HG03095 (cell line): ENCODE measurements around the gene BPGM.
A peak's percentile ranks its signal among the peaks of the same experiment; 100 is the strongest.
"Not testable (repeated sequence)": the region's sequence is repeated elsewhere in the genome, so short reads cannot be mapped to it uniquely, and the experiment has no call there.

ENCODE experiments used
- ATAC-seq: cut with Tn5 transposase; IDR thresholded peaks from one replicate; pipeline ENCODE4 v1.9.1; 2021; ENCODE audit warnings: moderate library complexity; ENCODE audit not compliant: unreplicated experiment

Gene BPGM

DNA sequence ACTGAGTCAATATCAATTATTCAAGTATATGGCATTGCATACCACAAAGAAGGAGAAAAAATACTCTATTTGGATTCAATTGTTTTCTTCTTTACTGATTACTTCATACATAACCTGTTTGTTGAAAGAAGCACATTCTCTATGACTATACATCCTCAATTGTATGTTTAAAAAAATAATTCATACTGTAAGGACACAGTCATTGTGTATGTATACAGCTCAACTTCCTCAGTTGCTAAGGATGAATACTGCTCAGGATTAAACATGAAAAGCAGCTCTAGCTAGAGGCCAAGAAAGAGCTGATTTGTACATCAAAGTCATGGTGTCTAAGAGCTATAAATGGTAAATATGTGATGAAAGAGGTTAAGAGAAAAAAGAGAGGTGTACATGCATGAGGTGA lies 15.8 kb upstream of the BPGM start:
- no peak for ATAC-seq

DNA sequence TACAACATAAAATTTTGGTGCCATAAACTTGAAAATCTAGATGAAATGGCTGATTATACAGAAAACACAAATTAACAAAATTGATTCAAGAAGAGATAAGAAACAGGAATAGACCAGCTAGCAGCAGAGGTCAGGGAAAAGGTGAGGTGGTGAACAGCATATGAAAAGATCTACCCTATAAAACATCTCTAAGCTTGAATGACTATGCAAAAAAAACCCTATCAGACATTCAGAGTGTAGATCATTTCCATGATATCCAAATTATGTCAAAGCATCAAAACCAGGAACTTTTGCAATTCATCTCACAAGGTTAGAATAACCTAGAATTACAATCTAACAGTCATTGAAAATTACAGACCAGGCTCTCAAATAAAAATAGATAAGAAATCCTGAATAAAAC lies 14.6 kb upstream of the BPGM start:
- no peak for ATAC-seq

DNA sequence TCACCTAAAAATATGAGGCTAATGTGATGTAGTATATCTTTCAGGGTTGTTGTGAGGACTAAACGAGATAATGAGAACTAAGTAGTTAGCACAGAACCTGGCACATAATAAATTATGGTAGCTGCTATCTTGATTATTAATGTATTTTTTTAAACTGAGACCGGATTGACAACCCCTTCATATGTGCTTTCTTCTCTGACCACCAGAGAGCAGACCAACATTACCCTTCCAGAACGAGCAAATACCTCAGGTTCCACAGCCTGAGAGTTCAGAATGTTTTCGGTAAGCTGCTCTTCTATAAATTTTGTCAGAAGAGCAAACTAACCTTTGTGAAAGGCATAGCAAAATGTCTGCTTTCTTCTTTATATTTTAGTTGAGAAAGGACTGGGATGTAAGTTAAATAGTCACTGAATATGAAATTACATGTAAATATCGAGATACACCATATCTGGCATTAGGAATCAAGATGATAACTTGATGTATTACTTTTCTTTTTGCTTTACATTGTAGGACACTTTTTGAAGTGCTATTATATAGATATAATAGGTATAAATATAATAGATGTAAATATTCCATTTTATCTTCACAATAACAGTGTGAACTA lies 13.6 kb upstream of the BPGM start:
- ATAC-seq: no peak

DNA sequence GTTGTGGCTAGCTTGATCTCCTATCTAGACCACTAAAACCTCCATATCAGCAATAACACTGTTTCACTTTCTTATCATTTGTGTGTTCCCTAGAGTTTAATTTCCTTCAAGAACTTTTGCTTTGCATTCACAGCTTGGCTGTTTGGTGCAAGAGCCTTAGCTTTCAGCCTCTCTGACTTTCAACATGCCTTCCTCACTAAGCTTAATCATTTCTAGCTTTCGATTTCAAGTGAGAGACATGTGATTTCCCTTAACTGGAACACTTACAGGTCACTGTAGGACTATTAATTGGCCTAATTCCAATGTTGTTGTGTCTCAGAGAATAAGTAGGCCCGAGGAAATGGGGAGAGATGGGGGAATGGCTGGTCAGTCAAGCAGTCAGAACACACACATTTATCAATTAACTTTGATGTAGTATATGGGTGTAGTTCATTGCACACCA lies 10.6 kb upstream of the BPGM start:
- peak; percentile 94 for ATAC-seq

DNA sequence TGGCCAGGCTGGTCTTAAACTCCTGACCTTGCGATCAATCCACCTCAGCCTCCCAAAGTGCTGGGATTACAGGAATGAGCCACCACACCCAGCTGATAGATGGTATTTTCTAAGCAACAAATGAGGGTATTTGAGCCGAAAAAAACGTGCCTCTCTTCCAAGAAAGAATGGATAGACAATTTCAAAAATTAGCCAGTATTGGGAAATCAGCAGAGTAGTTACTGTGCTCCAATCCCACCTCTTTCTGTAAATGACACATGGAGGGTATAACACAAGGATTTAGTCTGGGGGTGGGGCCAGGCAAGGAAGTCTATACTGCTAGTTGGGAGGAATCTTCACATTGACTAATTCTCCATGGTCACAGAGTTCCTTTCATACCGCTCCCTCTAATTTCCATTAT lies 9.2 kb upstream of the BPGM start:
- ATAC-seq: no peak

DNA sequence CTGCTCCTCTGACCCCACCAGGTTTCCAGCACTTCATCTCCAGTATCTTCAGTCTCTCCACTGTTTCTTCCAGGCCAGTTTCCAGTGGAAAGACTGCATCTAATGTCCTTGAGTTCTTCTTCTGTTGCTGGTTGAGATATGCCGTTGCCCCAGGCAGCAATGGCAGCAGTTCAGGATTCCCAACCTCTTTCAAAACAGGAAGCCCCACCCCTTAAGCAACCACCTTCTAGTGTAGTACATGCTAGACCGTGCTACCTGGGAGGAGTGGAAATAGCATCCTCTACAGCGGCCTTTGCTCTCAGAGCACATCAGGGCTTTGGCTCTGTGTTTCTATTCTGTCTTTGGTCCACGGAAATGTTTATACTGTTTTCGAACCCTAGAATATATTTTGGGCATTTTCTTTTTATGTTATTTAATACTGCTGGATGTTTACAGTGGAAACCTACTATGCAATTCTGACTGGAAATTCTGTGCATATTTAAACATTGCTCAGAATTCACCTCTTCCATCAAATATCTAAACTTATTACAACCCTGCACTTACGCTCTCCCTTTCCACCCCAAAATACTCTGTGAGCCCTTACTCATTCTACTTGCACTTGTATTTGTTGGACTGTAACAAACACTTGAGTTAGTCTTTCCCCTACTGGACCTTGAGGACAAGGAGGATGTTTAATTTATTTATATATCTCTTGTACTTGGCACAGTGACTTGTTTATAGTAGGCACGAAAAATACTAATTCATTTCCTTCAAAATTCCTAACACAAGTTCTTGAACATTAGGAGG lies 8.5 kb upstream of the BPGM start:
- ATAC-seq: no peak

DNA sequence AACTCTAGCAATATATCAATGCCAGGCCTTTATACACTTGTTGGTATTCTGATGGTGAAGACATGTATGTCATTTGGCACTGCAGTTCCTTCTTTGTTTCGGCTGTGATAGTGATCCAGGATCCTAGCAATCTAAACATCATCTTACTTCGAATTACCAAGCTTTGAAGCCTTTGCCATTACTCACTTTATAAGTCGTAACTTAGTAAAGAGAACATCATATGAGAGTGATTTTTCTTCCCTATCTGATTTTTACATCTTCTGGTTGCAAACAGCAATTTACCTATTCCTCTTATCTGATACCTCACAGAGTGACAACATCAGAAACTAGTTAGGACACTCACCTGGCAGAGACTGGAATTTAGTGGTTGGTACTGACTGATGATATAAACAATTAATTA lies 7.6 kb upstream of the BPGM start:
- ATAC-seq: no peak

DNA sequence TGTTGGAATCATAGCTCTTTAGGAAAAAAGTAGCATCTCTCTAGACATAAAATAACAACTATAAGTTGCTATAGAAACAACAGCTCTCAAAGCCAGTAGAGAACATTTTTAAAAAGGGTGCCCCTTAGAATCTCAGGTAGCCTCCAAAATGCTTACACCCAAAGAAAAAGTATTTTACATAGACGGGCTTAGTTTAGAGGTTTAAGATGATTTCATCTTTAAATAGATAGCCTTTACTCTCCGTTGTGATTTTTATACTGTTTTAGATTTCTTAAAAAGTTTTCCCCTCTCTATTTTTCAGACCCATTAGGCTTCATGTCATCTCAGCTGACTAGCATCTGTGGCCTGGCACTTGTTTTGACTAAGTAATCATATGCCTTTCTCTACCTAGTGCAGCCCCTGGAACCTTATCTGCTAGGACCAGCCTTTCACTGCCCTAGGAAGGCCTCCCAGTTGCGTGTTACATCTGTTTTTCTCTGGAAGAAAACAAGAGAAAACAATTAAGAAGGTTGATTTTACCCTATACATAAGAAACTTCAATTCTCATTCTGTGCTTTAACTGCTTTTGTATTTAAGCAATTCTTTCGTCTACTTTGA lies 6.9 kb upstream of the BPGM start:
- ATAC-seq: no peak

DNA sequence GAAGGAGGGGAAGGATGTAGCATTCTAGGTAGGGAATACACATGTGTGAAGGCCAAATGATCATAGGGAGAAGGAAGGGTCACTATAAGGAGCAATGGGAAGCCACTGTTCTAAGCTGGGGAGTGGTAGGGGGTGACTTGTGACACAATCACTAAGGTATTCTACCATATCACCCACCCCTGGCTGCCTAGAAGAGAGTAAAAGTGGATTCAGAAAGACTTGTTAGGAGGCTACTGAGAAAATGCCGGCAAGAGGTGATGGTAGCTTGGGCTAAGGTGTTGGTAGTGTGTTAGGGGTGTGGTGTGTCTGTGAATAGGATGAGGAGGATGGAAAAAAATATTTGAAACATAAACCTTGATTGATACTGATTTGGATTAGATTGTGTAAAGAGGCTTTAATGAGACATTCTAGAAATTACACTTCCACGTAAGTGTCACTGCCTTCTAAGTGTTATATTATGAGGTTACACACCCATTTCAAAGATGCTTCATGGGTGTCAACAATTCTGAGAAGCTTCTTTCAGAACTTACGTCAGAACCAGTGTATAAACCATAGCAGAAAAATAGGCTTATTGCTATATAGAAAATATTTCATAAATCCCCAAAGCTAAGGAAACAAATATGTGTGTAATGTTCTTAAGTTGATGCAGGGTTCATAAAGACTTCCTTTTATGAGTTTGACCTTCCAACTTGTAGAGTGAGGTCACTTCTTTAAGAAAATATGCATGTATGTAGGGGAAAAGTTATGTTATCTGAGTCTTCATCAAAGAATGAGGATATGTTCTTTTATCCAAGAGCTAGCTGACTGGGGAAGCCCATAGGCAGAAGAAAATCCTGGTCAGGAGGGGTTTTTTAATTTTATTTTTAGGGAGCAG lies 5.6 kb upstream of the BPGM start:
- no peak for ATAC-seq

DNA sequence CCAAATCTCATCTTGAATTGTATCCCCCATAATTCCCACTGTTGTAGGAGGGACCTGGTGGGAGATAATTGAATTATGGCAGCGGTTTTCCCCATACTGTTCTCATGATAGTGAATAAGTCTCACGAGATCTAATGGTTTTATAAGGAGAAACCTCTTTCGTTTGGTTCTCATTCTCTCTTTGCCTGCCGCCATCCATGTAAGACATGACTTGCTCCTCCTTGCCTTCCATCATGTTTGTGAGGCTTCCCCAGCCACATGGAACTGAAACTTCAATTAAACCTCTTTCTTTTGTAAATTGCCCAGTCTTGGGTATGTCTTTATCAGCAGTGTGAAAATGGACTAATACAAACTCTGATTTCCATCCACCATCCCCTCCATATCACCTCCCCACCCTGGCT lies 4.7 kb upstream of the BPGM start:
- not testable (repeated sequence) for ATAC-seq

DNA sequence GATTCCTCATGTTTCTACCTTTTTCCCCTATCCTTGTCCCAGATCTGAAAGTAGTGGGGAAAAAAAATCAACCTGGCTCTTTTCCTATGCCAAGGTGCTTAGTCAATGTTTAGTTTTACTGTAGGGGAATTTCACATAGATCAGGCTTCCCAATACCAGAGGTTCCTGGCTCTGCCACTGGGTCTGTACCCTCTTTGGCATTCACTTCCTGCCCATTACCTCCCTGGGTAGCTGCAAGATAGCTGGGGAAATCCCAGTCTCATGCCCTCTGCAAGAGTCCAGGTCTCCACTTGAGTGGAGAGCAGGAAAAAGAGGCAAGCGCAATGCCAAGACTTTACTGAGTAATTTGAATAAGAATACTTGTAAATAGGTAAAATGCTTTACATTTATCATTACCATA lies 3.5 kb upstream of the BPGM start:
- ATAC-seq: no peak

DNA sequence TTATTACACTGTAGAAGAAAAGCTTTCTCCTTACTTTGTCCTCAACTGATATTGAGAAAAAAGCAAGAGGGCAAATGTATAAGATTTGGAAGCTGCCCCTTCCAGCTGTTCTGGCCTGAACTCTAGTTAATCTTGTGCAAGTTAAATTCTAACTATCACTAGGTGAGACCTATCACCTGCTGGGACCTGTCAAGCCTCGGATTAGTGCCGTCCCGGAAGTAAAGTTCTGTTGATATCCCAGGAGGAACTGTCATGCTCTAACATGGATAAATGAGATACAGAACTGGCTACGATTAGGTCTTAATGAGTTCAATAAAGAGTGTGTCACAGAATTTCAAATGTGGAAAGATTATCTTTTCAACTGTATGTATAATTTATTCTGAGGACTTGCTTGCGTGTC lies 1.2 kb upstream of the BPGM start:
- no peak for ATAC-seq

DNA sequence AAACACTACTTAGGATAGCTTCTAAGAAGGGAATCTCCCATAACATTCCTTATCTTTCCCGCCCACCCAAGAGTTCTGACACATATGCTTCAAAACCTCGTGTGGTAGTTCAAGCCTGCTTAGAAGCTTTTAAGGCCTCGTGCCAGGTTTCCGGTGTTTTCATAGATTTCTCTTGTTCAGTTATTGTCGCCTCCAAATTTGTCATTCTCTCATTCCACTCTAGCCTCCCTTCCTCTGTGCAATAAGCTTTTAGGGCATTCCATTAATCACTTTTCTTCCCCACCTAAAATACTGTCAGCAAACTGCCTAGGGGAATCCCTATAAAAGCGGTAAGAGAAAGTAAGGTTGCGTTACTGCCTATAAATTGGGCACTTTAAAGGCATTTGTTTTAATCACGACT lies 718 bp upstream of the BPGM start:
- no peak for ATAC-seq

DNA sequence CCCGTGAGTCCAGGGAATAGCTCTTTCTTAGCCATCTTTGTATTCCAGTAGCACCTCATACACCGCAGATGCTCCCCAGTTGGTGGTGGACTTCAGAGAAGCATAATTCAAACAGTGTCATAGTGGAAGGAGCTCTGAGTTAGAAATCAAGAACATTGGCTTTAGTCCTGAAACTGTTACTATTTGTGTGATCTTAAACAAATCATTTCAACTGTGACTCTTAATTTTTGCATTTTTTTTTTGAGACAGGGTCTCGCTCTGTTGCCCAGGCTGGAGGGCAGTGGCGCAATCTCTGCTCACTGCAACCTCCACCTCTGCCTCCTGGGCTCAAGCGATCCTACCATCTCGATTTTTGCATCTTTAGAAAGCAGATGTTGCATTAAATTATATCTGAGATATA lies 1.8 kb downstream of the BPGM start:
- no peak for ATAC-seq

DNA sequence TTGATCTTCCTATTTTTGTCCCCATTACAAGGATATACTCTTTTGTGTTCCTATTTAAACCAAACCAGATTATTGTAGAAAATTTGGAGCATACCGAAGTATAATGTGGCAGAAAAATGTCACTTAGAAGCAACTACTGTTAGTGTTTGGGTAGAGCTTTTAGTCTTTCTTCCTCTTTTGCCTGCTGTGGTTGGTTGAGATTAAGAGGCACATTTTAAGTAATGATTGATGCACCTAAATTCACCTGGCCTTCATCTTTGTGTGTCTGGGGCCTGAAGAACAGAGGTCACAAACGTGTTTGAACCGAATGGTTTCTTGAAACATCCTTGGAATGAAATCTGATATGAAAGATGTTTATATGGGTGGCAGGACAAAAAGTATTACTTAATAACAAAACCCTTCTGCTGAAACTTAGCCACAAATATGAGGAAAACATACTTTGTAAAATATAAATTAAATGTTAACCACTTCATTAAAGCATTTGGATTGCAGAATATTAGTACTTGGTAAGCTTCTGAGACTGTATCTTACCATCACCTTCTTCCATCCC lies 2.6 kb downstream of the BPGM start:
- no peak for ATAC-seq

DNA sequence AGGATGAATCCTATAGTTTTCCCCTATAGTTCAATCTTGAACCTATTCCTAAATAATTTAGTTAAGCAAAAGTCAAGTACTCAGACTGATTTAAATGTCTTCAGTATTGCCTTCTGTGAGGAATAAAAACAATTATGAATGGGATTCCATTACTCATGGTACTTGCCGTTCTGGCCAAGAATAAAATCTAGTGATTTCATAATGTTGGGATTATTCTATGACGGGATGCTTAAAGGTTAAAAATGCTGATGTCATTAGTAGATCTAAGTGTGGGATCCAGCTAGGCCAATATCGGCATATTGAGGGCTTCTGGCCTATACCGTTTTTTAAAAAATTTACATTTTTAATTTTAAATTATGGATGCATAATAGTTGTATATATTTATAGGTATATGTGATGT lies 5.3 kb downstream of the BPGM start:
- ATAC-seq: no peak

DNA sequence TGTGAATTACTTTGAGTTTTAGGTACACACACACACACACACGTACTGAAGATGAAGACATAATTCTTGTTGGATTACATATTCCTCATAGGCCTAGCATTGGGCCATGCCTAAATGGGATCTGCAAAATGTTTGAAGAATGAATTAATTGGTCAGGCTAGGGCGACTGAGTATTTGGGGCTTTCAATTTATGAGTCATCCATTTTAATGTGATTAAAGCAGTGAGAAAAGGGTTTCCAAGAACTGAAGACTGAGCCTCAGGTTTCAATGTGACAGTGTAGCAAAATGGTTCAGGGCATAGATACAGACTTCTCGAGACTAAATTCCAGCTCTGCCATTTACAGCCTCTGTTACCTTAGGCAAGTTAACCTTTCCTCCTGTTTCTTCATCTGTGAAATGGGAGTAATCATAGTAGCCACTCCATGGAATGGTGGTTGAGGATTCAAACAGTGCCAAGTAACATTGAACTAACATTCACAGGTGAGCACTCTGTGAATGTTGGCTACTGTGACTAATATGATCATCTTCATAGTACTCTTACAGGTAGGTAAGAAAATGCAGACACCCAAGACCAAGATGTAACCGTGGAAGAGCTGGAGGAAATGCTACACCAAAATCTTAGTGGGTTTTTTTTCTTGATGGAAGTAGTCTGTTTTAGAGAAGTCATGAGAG lies 7.6 kb downstream of the BPGM start:
- no peak for ATAC-seq

DNA sequence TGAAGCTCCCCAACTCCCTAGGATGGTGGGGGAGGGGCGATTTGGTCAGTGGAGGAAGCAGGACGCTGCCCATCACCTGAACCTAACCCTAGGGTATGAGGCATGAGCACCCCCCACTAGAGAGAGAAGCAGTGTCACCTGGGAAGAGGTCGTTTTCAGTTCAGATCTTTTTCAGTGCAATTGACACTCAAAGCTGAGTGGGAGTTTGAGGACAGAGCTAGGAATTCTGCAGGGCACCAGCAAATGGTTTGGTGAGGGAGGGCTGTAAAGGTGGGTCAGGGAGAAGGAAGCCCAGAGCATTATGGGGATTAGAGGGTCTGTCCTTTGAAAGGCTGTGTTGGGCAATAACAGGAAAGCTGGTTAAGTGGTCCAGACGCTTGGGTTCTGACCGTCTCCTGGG lies 10.9 kb downstream of the BPGM start:
- no peak for ATAC-seq

DNA sequence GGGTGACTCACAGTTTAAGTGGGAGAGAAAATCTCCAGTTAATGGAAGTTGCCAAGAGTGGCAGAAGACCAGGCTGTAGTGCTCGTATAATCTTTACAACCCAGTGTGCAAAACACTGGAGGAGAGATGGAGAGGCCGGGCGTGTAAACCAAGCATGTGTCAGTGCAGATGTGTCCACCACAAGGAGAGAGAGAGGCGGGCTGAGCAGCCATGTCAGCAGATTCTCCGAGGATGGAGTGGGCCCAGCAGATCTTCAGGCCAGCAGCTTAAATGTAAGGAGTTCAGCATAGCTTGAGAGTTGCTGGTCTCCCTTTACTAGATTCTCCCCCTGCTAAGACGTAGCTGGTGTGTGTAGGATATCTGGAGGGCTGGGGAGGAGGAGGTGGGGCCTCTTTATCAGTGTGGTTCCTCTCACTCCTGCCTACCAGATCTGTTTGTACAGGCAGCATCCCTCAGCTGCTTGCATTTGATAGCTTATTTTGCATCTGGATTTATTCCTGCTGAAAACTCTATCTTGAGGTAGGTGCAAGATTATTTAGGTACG lies 13.7 kb downstream of the BPGM start:
- no peak for ATAC-seq

DNA sequence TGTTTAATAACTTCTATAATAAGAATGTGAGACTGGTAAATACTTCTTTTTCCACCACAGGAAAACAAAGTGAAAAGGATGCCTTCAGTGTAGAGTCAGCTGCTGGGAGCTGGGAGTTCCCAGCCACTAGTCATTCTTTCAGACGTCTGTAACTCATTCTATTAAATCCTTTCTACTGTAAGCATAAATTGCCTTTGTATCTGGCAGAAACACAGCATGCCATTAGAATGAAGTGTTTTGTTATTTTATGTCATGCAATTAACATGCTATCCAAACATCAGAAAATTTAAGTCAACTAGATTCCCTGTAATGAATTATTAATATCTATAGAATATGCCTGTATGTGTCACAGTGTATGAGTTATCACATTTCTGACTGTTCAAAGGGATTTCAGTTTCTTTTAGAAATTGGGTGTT lies 14.3 kb downstream of the BPGM start:
- ATAC-seq: no peak
